PC-3 (cell line): ENCODE results near the gene SPATA33. TPM values are rescaled to one million over a fixed set of nuclear protein-coding genes. Genes with fewer than 3 reads are reported as not detected.

ENCODE experiments used
- ATAC-seq: fragments of 200-7000 bp; cut with Tn5 transposase; 2 replicates; pipeline ENCODE4 v1.9.1; 2020; ENCODE audit warnings: mild to moderate bottlenecking, moderate library complexity
- BruUV-seq: library from RNA; stranded (reverse); fragments of 400-500 nt; replicated peaks from 2 replicates; lab custom pipeline; 2021; lab: Mats Ljungman, UMichigan
- CTCF ChIA-PET: fragments of 300-600 bp; sonication (Branson Sonifier 250); formaldehyde crosslinking; loops from one replicate; lab custom pipeline; 2022; ENCODE audit warnings: antibody characterized with exemption; lab: Charles Lee
- POLR2A ChIA-PET: fragments of 300-600 bp; sonication (Branson Sonifier 250); formaldehyde crosslinking; loops from one replicate; lab custom pipeline; 2022; ENCODE audit warnings: antibody characterized with exemption; ENCODE audit not compliant: unreplicated experiment; lab: Charles Lee
- DNase-seq: peaks from one replicate; pipeline ENCODE4 v3.0.0-alpha.2; 2015
- H2AFZ ChIP-seq: fragments of 300-600 bp; sonication (generic); 2 replicates; pipeline ENCODE4 v1.6.0; 2016; ENCODE audit warnings: antibody characterized with exemption, low read length
- H3F3A ChIP-seq: fragments of 300-600 bp; sonication (generic); one replicate; pipeline ENCODE4 v1.6.0; 2017; ENCODE audit warnings: antibody characterized with exemption, low read length, control low read depth, mild to moderate bottlenecking; ENCODE audit not compliant: unreplicated experiment
- H3K27ac ChIP-seq: fragments of 300-600 bp; sonication (generic); 2 replicates; pipeline ENCODE4 v1.5.1; 2016; ENCODE audit warnings: mild to moderate bottlenecking, low read length
- H3K27me3 ChIP-seq: fragments of 300-600 bp; sonication (generic); 2 replicates; pipeline ENCODE4 v1.6.1; 2016; ENCODE audit warnings: low read length, mixed read lengths
- H3K36me3 ChIP-seq: fragments of 300-600 bp; sonication (generic); 2 replicates; pipeline ENCODE4 v1.6.1; 2016; ENCODE audit warnings: low read depth, mixed run types, low read length, mixed read lengths
- H3K4me1 ChIP-seq: fragments of 300-600 bp; sonication (generic); 2 replicates; pipeline ENCODE4 v1.5.1; 2016; ENCODE audit warnings: low read length; ENCODE audit not compliant: insufficient read depth
- H3K4me2 ChIP-seq: fragments of 300-600 bp; sonication (generic); 2 replicates; pipeline ENCODE4 v1.6.0; 2016; ENCODE audit warnings: low read length
- H3K4me3 ChIP-seq: fragments of 300-600 bp; sonication (generic); 2 replicates; pipeline ENCODE4 v1.5.1; 2016; ENCODE audit warnings: mild to moderate bottlenecking, low read length, mixed read lengths
- H3K79me2 ChIP-seq: fragments of 300-600 bp; sonication (generic); 2 replicates; pipeline ENCODE4 v1.6.1; 2017; ENCODE audit warnings: low read length, mixed read lengths
- H3K9ac ChIP-seq: fragments of 300-600 bp; sonication (generic); 2 replicates; pipeline ENCODE4 v1.6.0; 2016; ENCODE audit warnings: mild to moderate bottlenecking, low read length
- H3K9me2 ChIP-seq: fragments of 300-600 bp; sonication (generic); replicated peaks from 2 replicates; pipeline ENCODE4 v1.6.1; 2016; ENCODE audit warnings: mixed run types, low read length, mixed read lengths
- H3K9me3 ChIP-seq: fragments of 300-600 bp; sonication (generic); 2 replicates; pipeline ENCODE4 v1.6.1; 2016; ENCODE audit warnings: low read length, mixed read lengths
- H4K20me1 ChIP-seq: fragments of 300-600 bp; sonication (generic); 2 replicates; pipeline ENCODE4 v1.6.1; 2016; ENCODE audit warnings: low read length, mixed read lengths
- CTCF ChIP-seq: fragments of 300-600 bp; sonication (generic); conservative IDR thresholded peaks from 2 replicates; pipeline ENCODE4 v1.5.1; 2017; ENCODE audit warnings: antibody characterized with exemption, low read depth, mild to moderate bottlenecking, low read length
- EZH2 ChIP-seq: fragments of 300-600 bp; sonication (generic); IDR thresholded peaks from one replicate; pipeline ENCODE4 v1.6.1; 2017; ENCODE audit warnings: antibody characterized with exemption, mild to moderate bottlenecking, low read length; ENCODE audit not compliant: unreplicated experiment
- EZH2phosphoT487 ChIP-seq: fragments of 300-600 bp; sonication (generic); IDR thresholded peaks from 2 replicates; pipeline ENCODE4 v1.6.1; 2018; ENCODE audit warnings: mild to moderate bottlenecking, antibody characterized with exemption, low read length, borderline replicate concordance
- intact Hi-C: fragments of 100-400 bp; cut with micrococcal nuclease; formaldehyde crosslinking; loops from 2 replicates; pipeline ENCODE4 v1.9.0; 2023
- total RNA-seq: library from RNA; depleted of rRNA; stranded (reverse); fragments of >200 nt; gene quantifications from 2 replicates; pipeline ENCODE4 v1.2.3, GENCODE V29; 2014

The SPATA33 gene
- total RNA-seq, 1 experiment from 2014 or later: 7.9 TPM

DNA sequence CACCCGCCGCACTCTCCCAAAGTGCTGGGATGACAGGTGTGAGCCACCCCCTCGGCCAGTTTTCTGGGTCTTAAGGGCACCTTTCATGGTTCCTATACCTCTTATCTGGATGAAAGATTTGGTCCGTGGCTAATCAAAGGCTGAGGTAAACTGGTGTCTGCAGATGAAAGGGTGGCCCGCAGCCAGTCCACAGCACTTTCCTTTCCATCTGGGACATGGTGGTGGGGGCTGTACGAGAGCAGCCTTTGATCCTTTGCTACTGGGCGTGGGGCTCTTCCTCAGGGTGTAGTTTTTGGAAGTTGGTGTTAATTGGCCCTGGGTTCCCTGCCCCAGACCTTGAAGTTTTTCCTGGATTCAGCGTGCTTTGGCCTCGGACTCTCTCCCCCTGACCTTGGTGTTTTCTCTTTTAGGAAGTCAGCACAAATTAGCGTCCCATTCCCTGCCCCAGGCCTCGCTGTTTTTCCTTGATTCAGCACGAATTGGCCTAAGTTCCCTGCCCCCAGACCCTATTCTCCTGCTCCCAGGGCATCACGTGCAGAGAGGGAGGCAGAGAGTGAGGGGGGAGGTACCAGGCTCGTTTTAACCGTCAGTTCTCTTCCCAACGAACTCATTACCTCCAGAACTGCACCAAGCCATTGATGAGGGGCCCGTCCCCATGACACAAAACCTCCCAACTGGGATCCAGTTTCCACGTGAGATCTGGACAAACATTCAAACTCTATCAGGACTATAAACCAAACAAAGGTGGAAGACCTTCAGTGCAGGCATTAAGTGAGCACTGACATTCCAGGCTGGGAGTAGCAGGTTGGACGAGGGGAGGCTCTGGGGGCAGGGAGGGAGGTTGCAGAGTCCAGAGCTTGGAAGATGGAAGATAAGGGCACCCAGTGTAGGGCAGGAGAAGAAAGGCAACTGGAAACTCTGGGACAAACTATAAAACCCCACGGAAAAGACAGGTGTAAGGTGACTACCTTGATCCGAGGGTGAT is 32.6 kb upstream of the SPATA33 start:
- no TSS peak for BruUV-seq
- H3K9me2 ChIP-seq: no peaks in the 10 kb centered on the region
- no peak overlapping the region for H3K4me2 ChIP-seq
- POLR2A ChIA-PET: no interaction called here
- no peaks in the 10 kb centered on the region for H3K4me1 ChIP-seq
- H3K9ac ChIP-seq: no peak overlapping the region
- no peak overlapping the region for H3K27ac ChIP-seq
- H3K9me3 ChIP-seq: no peaks in the 10 kb centered on the region
- no peaks in the 10 kb centered on the region for H4K20me1 ChIP-seq
- H3F3A ChIP-seq: no peaks in the 10 kb centered on the region
- H2AFZ ChIP-seq: no peak overlapping the region
- no peak for TF ChIP-seq CTCF
- no peak for TF ChIP-seq EZH2phosphoT487
- no peak for TF ChIP-seq EZH2
- CTCF ChIA-PET: no interaction called here
- no peak for ATAC-seq
- no peak for DNase-seq
- no peaks in the 10 kb centered on the region for H3K79me2 ChIP-seq
- no peaks in the 10 kb centered on the region for H3K27me3 ChIP-seq
- intact Hi-C loops: no loop called here
- H3K4me3 ChIP-seq: no peak overlapping the region
- H3K36me3 ChIP-seq: no peaks in the 10 kb centered on the region

- ChIA-PET POLR2A (no interaction called here), CTCF (no interaction called here)
- TF ChIP-seq EZH2: no peak
- TF ChIP-seq CTCF: no peak
- no peak for TF ChIP-seq EZH2phosphoT487
- no peak overlapping the region for H3K4me3 ChIP-seq
- peaks cover 3% of the 10 kb centered on the region; the same call in 1 of the 2 replicates for H3K27me3 ChIP-seq
- no peak overlapping the region for H3K9ac ChIP-seq
- peaks cover 16% of the 10 kb centered on the region for H3K4me1 ChIP-seq
- no peak for DNase-seq
- BruUV-seq: no TSS peak
- H3K9me3 ChIP-seq: no peaks in the 10 kb centered on the region
- no peaks in the 10 kb centered on the region for H3F3A ChIP-seq
- intact Hi-C loops: no loop called here
- H4K20me1 ChIP-seq: no peaks in the 10 kb centered on the region
- ATAC-seq: no peak
- no peak overlapping the region for H3K27ac ChIP-seq
- H3K79me2 ChIP-seq: no peaks in the 10 kb centered on the region
- H2AFZ ChIP-seq: no peak overlapping the region
- H3K9me2 ChIP-seq: no peaks in the 10 kb centered on the region
- H3K4me2 ChIP-seq: no peak overlapping the region
- no peaks in the 10 kb centered on the region for H3K36me3 ChIP-seq
Observed at GRCh38 chr16:89629827-89630610, 27.6 kb upstream of the SPATA33 start.
